Inflammatory macrophage treated with lipopolysaccharide for 4 hours (primary cell): ENCODE measurements around the gene ARHGEF16.

Source experiments
- DNase-seq: peaks from one replicate; pipeline ENCODE4 v3.0.0-alpha.2; 2020

ARHGEF16 gene

DNA sequence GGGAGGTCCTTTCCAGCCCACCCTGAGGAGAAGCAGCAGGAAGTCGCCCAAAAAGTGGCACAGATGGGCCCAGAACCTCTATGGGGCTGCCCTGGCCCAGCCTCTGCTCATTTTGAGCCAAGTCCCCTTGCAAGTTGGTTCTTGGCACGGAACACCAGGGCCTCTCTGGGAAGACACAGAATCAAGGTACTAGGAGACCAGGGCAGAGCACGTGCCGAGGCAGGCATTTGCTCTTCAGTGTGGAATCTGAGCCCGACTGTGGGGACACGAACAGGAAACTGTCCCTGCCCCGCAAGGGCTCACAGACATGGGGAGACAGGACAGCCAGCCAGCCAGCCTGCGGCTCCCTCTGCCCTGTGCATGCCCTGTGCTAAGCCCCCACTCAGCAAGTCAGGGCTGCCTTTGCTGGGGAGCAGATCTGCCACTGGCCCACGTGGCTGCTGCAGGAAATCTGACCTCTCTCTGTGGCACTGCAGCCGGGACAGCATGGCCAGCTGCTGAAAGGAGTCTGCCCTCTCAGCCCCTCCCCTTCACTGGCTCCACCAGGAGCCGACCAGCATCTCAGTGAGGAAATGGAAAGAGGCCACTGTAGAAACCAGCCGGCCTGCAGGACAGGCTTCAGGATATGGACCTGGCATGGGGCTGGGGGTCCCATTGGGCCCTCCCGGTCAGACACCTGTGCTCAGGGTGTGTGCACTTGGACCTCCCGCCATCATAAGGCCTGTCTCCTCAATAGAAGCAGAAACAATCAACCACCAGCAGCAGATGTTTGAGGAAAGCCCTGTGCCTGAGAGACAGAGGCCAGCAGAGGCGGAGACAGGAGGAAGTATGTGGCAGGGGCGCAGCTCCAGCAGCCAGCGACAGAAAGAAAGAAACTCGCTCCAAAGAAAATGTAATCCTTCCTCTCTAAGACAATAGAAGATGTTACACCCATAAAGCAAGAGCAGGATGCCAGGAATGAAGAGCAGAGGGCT is 3.7 kb downstream of the ARHGEF16 start:
- no peak for DNase-seq

DNA sequence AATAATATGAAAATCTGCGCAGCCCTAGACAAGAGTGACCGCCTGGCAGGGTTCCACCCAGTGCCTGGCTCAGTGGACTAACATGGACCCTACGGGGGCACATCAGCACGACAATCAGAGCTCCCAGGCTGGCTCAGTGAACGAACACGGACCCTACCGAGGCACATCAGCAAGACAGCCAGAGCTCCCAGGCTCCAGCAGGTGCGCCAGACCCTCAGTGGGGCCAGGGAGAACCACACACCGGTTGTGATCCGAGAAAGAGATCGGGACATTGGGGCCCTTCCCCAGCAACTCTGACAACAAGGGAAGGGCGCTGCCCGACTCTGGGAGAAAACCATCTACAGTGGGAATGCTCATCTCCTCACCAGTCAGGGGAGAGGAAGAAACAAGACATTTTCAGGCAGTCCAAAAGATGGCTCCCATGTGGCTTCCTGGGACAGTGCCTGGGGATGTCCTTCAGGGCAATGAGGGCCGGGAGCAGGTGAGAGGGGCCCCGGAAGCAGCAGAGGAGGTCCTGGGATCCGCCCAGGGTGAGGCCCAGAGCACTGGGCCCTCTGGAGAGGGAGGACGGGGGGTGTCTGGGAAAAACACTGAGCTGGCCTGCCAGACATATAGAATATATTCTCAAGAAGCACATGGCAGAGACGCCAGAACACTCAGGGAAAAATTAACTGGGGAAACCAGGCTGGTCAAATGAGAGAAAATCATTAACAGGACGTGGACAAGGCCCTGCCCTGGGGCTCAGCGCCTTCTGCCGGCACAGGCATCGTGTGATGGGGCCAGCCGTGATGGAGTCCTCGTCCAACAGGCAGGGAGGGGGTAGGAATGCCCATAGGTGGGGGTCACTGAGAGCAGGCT is 4.8 kb downstream of the ARHGEF16 start:
- DNase-seq = no peak

DNA sequence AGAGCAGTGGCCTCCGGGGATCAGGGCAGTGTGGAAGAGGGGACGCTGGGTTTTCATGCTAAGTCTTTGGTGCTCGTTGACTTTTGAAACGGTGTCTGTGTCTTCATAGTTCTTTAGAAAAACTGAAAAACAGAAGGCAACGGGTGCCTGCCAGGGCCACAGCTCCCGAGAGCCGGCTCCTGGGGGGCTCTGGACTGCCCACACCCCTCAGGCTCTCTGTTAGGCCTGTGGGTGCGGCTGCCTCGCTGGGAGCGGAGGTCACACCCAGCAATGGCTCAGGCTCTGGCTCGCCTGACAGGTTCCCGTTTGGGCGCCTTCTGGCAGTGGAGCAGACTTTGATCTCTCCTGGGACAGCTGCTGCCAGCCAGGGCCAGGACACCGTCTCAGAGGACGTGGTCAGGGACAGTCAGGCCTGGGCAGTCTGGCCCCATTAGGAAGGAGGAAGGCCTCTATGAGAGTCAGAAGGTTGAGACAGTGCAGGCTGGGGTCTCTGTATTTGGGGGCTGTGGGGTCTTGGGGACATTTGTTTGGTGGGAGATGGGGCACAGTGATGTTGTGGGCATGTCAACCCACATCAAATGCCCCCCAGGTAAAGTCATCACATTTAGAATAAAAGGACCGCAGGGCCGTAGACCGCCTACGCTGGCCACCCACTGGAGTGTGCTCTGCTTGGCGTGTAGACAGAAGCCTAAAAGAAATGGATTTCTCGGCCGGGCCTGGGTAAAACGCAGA is 5.6 kb downstream of the ARHGEF16 start:
- no peak for DNase-seq

DNA sequence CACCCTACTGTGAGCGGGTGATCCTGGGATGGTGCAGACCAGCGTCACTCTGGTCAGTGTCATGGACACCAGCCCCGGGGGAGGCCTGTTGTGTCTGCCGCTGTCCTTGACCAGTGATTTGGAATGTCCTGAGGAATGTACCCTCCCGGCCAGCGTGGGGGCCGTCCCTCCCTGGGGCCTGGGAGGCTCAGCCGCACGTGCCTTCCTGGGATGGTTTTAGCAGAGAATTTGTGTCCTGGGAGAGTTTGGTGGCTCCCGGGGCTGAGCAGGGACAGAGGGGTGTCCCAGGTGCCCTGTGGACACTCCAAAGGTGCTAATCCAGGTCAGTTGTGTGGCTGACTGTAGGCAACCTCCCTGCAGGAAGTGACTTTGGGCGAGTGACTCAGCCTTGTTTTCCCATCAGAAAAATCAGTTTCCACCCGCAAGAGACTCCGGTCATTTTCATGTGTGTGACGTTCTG is 6.2 kb downstream of the ARHGEF16 start:
- no peak for DNase-seq

DNA sequence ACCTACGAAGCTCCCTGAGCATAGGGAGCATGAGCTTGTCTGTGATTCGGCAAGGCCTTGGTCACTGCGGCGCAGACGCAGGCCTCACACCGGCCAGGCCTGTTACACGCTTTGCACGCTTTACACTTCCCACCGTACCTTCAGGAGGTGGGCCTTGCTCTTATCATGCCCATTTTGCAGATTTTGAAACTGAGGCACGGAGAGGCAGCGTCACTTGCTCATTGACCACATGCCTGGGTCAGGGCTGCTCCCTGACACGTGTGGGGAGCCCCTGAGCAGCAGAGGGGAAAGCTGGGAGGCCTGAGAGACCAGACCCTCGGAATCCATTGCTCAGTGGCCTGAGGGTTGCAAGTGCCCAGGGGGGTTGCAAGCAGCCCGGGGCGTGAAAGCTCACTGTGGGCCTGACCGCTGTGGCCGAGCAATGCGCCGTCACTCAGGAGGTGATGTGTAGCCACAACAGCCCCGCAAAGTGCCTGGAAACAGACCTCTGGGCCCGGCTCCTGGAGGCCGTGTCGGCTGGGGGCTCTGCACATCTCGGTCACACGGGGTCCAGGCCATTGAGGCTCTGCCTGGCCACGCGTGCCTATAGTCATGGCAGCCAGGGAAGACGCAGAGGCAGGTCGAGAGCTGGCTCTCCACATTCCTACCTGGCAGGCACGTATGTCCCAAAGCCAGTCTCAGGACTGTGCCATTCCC is 6.9 kb downstream of the ARHGEF16 start:
- DNase-seq = no peak

DNA sequence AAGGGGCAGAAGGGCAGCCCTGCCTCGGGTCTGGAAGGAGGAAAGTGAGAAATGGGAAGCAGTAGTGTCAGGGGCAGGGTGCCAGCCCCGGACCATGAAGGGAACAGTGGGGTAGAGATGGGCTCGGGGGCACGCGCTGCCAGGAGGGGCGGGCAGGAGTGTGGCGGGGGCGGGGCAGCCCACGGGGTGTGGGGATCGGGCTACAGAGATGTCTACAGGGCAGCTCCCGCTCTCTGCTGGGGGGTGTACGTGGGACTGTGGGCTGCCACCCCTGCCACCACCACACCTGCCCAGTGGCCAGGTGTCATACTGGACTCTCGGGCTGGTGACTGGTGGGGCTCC is 7.4 kb downstream of the ARHGEF16 start:
- no peak for DNase-seq

DNA sequence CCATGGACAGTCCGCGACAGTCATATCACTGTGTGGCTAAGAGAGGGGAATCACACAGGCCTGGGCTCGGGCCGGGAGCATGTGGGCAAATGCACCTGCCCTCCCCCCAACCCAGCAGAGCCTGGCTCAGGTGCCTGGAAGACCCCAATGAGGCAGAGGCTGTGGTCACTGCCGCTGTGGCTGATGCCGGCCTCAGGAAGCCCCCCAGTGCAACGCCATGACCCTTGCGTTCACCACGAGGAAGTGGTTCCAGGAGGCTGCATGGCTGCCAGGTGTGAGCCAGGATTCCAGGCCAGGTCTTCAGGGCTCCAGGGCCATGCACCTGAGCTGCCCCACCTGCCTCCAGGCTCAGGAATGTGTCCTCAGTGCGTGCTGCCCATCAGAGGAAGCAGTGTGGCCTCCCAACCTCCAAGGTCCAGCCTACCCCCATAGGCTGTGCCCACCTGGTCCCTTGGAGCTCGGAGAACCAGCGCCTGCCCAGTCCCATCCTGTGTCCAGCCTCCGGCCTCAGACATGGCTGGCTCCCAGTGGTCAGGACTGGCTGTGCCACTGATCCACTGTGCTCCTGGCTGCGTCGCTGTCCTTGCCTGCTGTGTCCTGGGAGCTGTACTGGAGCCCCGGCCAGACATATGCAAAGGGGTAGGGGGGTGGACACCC is 8.0 kb downstream of the ARHGEF16 start:
- DNase-seq = no peak

DNA sequence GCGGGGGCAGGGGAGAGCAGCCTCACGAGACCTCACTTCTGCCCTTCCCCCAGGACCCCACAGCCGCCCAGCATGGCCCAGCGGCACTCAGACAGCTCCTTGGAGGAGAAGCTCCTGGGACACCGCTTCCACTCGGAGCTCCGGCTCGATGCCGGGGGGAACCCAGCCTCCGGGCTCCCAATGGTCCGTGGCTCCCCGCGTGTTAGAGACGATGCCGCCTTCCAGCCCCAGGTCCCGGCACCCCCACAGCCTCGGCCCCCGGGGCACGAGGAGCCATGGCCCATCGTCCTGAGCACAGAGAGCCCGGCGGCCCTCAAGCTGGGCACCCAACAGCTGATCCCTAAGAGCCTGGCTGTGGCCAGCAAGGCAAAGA is 8.5 kb downstream of the ARHGEF16 start:
- DNase-seq = no peak

DNA sequence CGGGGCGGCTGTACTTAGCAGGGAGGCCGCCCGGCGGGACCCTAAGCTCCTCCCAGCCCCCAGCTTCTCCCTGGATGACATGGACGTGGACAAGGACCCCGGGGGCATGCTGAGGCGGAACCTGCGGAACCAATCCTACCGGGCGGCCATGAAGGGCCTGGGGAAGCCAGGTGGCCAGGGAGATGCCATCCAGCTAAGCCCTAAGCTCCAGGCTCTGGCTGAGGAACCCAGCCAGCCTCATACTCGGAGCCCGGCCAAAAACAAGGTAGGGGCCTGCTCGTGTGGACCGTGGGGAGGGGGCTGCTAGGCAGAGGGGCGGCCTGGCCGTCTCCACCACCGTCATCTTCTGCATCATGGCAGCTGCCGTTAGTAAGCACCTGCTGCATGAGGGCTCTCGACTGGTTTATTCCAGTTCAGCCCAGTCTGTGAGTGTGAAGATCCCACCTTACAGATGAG is 9.0 kb downstream of the ARHGEF16 start:
- no peak for DNase-seq

DNA sequence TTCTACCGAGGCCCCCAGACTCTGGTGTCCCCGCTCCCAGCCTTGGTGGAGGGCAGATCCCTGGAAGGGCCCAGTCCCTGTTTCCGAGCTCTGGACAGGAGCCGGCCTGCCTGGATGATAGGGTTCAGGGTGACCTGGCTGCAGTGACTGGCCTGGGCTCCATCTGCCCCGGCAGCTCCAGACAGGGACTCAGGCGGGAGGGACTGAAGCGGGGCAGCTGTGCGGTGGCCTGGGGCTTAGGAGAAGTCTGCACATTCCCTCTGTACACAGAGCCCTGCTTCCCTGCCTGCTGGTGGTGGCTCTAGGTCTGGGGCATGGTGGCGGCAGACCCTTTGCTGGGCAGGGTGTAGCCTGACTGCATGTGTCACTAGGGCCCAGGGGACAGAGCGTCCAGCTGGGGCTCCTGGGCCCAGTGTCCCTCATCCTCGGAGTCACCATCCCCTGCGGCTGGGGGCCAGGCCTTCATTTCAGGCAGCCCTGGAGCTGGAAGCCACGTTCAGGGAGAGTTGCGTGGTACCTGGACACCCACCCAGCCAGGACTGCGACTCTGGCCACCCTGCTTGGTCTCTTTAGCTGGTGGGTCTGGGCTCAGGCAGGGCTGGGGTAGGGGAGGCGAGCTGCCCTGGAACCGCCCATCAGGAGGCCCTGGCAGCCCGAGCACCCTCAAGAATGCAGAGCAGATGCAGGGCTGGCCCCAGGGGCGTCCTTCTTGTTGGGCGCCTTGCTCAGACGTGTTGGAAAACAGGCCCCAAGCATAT is 9.6 kb downstream of the ARHGEF16 start:
- no peak for DNase-seq

DNA sequence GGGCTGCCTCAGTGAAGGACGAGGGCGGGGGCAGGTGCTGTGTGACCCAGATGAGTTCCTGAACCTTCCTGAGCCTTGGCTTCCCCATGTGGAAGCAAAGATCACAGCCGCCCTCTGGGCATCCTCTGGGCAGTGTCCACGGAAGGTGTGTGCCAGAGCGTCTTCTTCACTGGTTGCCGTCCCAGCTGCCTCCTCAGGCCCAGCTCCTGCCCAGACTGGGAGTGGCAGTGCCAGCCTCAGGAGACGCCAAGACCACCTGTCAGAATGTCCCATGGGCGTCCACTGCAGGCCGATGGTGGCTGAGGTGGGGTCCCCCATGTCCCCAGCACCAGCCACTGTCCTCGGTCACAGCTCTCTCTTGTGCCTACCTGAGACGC is 10.2 kb downstream of the ARHGEF16 start:
- DNase-seq = no peak

DNA sequence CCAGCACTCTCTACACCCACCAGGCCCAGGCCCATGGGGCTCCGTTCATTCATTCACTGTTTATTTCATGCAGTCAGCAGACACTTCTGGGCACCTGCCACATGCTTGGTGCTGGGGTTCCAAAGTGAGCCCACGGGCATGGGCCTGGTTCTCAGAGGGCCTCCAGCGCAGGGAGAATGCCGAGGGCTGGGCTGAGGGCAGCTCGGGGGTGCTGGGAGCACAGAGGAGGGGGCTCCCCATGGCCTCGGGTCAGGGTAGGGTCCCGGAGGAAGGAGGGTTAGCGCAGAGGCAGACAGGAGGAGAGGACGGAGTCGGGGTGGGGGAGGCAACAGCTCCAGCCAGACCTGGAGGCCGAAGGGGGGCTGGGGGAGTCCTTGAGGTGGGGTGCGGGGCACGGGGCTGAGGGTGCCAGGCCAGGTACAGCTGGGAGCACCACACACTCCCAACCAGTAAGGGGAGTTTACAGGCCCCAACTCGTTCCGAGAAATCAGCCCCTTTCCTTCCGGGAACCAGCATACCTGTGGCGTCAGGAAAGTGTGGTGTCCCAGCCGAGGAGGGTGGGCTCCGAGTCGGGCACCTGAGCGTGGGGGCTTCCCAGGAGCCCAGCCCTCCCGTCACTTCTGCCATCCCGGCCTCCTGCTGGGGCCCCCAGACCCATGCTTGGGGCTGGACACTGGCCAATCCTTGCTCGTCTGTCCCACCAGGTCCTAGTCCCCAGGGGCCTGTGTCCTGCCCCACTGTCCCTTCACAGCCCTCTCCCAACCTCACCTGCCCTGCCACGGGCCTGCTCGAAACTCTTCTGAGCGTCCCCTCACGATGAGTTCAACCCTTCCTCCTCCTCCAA is 10.8 kb downstream of the ARHGEF16 start:
- no peak for DNase-seq

DNA sequence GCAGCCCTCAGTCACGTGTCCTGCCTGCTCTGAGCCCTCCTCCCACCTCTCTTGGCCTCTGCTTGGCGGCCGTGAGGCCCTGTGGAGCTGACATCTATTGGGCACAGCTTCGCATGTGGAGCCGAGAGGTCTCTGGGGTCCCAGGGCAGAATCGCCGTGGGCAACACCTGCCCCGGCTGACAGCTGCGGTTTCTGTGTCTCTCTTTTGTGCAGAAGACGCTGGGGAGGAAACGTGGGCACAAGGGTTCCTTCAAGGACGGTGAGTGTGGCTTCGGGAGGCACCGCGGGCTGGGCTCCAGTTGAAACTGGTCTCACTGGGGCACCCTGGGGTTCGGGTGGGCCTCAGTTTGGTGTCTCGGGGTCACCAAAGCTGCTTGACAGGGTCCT is 11.5 kb downstream of the ARHGEF16 start:
- DNase-seq = no peak

DNA sequence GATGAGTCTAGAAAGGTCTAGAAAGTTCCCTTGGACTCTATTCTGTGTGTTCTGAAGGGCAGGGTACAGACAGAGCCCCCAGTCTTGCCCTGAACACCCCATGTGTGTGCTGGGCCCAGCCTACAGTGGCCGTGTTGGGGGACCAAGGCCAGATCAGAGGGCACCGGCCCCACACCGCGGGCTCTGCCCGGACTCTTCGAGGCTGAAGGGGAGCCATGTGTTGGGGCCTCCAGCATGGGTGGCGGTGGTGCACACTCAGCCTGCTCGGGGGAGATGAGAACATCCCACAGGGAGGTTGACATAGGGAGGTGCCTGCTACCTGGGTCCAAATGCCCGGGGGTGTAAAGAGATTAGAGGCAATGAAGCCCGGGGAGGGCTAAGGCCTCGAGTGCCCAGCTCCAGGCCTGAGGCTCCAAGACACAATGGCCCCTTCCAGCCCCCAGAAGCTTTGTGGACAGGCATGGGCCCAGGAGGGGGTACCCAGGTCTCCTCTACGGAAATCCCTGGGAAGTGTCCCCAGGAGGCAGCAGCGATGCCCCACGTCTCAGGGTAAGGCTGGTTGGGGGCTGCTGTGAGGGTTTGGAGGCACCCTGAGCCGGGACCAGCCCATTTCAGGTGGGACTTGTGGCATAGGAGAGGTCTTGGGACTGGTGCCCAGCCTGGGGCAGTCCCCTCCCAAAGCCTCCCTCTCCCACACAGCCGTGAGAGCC is 12.1 kb downstream of the ARHGEF16 start:
- no peak for DNase-seq

DNA sequence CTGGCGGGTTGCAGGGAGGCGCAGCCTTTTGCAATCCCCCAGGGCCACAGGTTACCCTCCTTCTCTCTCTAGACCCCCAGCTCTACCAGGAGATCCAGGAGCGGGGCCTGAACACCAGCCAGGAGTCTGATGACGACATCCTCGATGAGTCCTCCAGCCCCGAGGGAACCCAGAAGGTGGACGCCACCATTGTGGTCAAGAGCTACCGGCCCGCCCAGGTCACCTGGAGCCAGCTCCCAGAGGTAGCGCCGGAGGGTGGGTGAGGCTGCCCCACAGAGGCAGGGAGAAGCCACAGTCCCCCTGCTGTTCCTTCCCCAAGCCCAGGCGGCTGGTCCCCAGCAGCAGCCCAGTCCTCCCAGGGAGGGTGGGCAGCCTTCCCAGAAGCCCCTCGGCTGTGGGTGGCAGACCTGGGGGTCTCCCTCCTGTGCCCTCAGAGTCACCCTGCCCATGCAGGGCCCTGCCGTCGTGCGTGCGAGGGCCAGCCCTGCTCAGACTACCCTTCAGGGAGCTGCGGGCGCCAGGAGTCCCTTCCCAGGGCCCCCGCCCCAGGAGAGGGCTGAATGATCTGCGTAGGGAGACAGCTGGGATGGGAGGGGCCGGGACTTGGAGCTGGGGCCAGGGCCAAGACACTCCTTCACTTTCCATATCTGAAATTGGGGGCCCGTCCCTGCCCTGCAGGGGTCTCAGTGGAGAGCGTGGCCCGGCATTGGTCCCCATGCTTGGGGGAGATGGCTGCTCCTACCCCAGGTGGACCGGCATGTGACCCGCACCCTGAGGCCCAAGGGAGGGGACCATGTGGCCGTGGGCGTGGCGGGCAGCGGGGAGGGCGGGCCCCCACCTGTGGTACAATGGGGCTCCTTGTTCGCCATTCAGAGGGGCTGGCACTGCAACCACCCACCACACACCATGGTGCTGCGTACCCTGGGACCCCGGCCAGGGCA is 12.9 kb downstream of the ARHGEF16 start:
- no peak for DNase-seq

DNA sequence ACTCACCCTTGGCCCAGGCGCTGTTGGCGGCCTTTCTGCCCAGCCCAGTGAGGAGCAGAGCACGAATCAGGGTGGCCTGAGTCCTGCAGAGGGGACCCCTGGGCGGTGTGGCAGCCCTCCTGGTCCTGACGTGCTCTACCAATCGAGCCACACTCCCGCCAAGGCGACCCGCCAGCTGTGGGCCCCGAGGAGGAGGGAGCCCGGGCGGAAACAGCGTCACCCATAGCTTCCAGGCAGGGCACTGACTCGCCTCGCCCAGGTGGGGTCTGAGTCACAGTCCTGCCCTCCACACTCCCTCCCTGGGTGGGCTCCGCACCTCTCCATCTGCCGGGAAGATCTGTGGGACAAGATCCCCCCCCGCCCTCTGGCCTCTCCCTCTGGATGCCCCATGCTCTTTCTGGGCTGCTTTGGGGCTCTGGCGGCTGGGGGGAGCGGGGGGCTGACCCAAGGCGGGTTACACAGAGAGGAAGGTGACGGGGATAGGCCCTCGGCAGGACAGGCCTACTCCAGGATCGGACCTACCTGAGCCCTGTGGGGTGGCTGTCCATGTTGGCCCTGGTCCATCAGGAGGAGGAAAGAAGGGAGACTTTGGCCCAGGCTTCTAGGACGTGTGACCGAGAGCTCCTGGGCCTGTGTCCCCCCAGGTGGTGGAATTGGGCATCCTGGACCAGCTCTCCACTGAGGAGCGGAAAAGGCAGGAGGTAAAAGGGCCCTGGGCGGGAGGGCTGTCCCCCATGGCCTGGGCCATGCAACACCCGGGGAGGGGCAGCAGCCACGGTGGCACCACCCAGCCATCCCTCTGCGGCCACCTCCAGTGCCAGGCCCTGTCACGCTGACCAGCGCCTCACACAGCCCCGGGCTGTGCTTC is 14.0 kb downstream of the ARHGEF16 start:
- no peak for DNase-seq

DNA sequence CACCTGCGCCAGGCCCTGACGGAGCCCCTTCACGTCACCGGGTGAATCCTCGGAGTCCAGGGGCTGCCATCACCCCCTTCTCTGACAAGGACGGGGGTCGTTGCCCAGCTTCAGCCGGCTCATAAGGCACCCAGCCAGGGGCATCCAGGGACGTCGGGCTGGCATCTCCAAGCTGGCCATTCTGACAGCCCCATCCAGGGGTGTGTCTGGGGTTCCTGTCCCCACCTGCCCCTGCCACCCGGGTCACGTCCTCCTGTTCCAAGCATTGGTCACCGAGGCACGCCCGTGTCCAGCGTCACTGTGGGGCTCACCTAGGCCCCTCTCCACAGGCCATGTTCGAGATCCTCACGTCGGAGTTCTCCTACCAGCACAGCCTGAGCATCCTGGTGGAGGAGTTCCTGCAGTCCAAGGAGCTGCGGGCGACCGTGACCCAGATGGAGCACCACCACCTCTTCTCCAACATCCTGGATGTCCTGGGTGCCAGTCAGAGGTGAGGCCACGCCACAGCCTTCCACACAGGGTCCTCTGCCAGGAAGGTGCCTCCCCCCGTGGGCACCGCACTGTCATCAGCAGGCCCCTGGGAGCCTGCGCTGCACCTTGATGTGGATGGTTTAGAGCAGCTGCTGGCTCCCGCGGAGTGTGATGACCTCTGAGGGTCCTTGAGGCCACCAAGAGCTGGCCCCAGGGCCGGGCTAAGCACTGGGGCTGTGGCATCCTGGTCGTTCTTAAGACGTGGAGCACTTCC is 14.8 kb downstream of the ARHGEF16 start:
- DNase-seq = no peak
